HEK293 (cell line): ENCODE measurements around the gene ABCB9.

Experiments
- CTCF ChIA-PET: fragments of 350-600 bp; formaldehyde crosslinking; extraction: SDS; loops from one replicate; lab custom pipeline; 2021; ENCODE audit warnings: antibody characterized with exemption; lab: Yijun Ruan, JAX
- POLR2A ChIA-PET: fragments of 300-600 bp; formaldehyde crosslinking; extraction: SDS; loops from one replicate; lab custom pipeline; 2020; ENCODE audit warnings: antibody characterized with exemption, inconsistent platforms; lab: Yijun Ruan, JAX
- H3K27ac ChIP-seq: fragments of 200-500 bp; sonication (Bioruptor generic); 2 replicates; pipeline ENCODE4 v1.5.1; 2014; ENCODE audit warnings: low read depth, low read length, control low read depth, inconsistent platforms; ENCODE audit errors: extremely low read depth
- H3K36me3 ChIP-seq, 2 experiments: fragments of 200-500 bp in 1 of 2; sonication (Bioruptor generic) in 1 of 2; 1 replicate in 1 of 2; 2 replicates in 1 of 2; pipeline ENCODE4 v1.5.1; 2014 to 2017; ENCODE audit warnings: inconsistent platforms in 2 of 2, low read length in 2 of 2; ENCODE audit not compliant: control insufficient read depth in 2 of 2, insufficient read depth in 1 of 2
- H3K4me1 ChIP-seq: fragments of 200-500 bp; sonication (Bioruptor generic); 2 replicates; pipeline ENCODE4 v1.5.1; 2014; ENCODE audit warnings: mild to moderate bottlenecking, low read length, inconsistent platforms; ENCODE audit not compliant: control insufficient read depth, insufficient read depth
- H3K4me3 ChIP-seq: 2 replicates; pipeline ENCODE4 v1.5.1; 2011; ENCODE audit warnings: low read depth, mild to moderate bottlenecking, control low read depth, low read length, moderate library complexity
- H3K9me3 ChIP-seq: fragments of 200-500 bp; sonication (Bioruptor generic); 2 replicates; pipeline ENCODE4 v1.5.1; 2014; ENCODE audit warnings: low read depth, low read length, inconsistent platforms; ENCODE audit not compliant: control insufficient read depth, insufficient read depth
- CTCF ChIP-seq: fragments of 450-650 bp; formaldehyde crosslinking; IDR thresholded peaks from 2 replicates; pipeline ENCODE4 v1.5.1; 2016; ENCODE audit warnings: missing biosample characterization, missing genetic modification characterization
- HIC1 ChIP-seq: fragments of 450-650 bp; formaldehyde crosslinking; IDR thresholded peaks from 2 replicates; pipeline ENCODE4 v1.5.1; 2016; ENCODE audit warnings: missing biosample characterization, missing genetic modification characterization
- TSHZ1 ChIP-seq: fragments of 450-650 bp; formaldehyde crosslinking; IDR thresholded peaks from 2 replicates; pipeline ENCODE4 v1.5.1; 2016; ENCODE audit warnings: missing biosample characterization, missing genetic modification characterization, borderline replicate concordance
- ZBTB11 ChIP-seq: fragments of 450-650 bp; formaldehyde crosslinking; conservative IDR thresholded peaks from 2 replicates; pipeline ENCODE4 v1.5.1; 2016; ENCODE audit warnings: low read depth, missing biosample characterization, missing genetic modification characterization
- ZBTB17 ChIP-seq: fragments of 450-650 bp; formaldehyde crosslinking; IDR thresholded peaks from 2 replicates; pipeline ENCODE4 v1.5.1; 2016; ENCODE audit warnings: missing biosample characterization, missing genetic modification characterization
- ZBTB21 ChIP-seq: fragments of 450-650 bp; formaldehyde crosslinking; IDR thresholded peaks from 2 replicates; pipeline ENCODE4 v1.5.1; 2017; ENCODE audit warnings: missing biosample characterization, missing genetic modification characterization
- ZNF133 ChIP-seq: fragments of 450-650 bp; formaldehyde crosslinking; IDR thresholded peaks from 2 replicates; pipeline ENCODE4 v1.5.1; 2016; ENCODE audit warnings: missing biosample characterization, missing genetic modification characterization
- ZNF24 ChIP-seq: fragments of 450-650 bp; formaldehyde crosslinking; IDR thresholded peaks from 2 replicates; pipeline ENCODE4 v1.5.1; 2016; ENCODE audit warnings: missing biosample characterization, missing genetic modification characterization
- ZNF391 ChIP-seq: fragments of 450-650 bp; formaldehyde crosslinking; IDR thresholded peaks from 2 replicates; pipeline ENCODE4 v1.5.1; 2016; ENCODE audit warnings: low read depth, missing biosample characterization, missing genetic modification characterization, borderline replicate concordance
- ZNF513 ChIP-seq: fragments of 450-650 bp; IDR thresholded peaks from 2 replicates; pipeline ENCODE4 v1.5.1; 2018; ENCODE audit warnings: missing biosample characterization, missing genetic modification characterization
- ZNF600 ChIP-seq: fragments of 450-650 bp; formaldehyde crosslinking; IDR thresholded peaks from 2 replicates; pipeline ENCODE4 v1.5.1; 2016; ENCODE audit warnings: missing biosample characterization, missing genetic modification characterization
- ZNF626 ChIP-seq: fragments of 450-650 bp; sonication (Bioruptor Pico); formaldehyde crosslinking; IDR thresholded peaks from 2 replicates; pipeline ENCODE4 v1.5.1; 2018; ENCODE audit warnings: missing biosample characterization, missing genetic modification characterization, inconsistent platforms
- ZNF654 ChIP-seq: fragments of 450-650 bp; formaldehyde crosslinking; IDR thresholded peaks from 2 replicates; pipeline ENCODE4 v1.5.1; 2016; ENCODE audit warnings: low read depth, missing biosample characterization, missing genetic modification characterization
- ZNF660 ChIP-seq: fragments of 450-650 bp; IDR thresholded peaks from 2 replicates; pipeline ENCODE4 v1.5.1; 2018; ENCODE audit warnings: missing biosample characterization, mild to moderate bottlenecking, missing genetic modification characterization
- ZNF664 ChIP-seq: fragments of 450-650 bp; formaldehyde crosslinking; IDR thresholded peaks from 2 replicates; pipeline ENCODE4 v1.5.1; 2016; ENCODE audit warnings: missing biosample characterization, missing genetic modification characterization
- ZNF792 ChIP-seq: fragments of 450-650 bp; formaldehyde crosslinking; IDR thresholded peaks from 2 replicates; pipeline ENCODE4 v1.5.1; 2016; ENCODE audit warnings: missing biosample characterization, missing genetic modification characterization
- ZSCAN30 ChIP-seq: fragments of 450-650 bp; IDR thresholded peaks from 2 replicates; pipeline ENCODE4 v1.5.1; 2018; ENCODE audit warnings: missing biosample characterization, mild to moderate bottlenecking, missing genetic modification characterization, moderate library complexity

The ABCB9 gene

GRCh38 chr12:122955156-122955555, 11.1 kb downstream of the ABCB9 start (continued):
- TF ChIP-seq ZNF24 (tag by site-specific recombination), result no peak
- TF ChIP-seq, all 188 proteins: peak for 0

- TF ChIP-seq ZSCAN30 (tag by site-specific recombination), result peak; percentile 78
- TF ChIP-seq ZNF513, result no peak
- TF ChIP-seq ZNF24 (tag by site-specific recombination), result peak; percentile 45; the same call in 1 of the 2 replicates
- TF ChIP-seq ZNF600 (tag by site-specific recombination), result peak; percentile 74
- peak; percentile 97 for TF ChIP-seq ZNF664 (tag by site-specific recombination)
- no peak for TF ChIP-seq ZBTB21 (tag by site-specific recombination)
- peak; percentile 99 for TF ChIP-seq ZNF792 (tag by site-specific recombination)
- TF ChIP-seq ZBTB11 (tag by site-specific recombination), result no peak
- peak; percentile 94 for TF ChIP-seq ZNF654
- peak; percentile 90 for TF ChIP-seq CTCF
- 0 out of 2 replicates have a peak, but pooled peaks have one; percentile 30 for TF ChIP-seq ZNF391
- peak; percentile 71; the same call in 1 of the 2 replicates for TF ChIP-seq ZNF660 (tag by site-specific recombination)
- peak; percentile 36; the same call in 1 of the 2 replicates for TF ChIP-seq ZBTB17
- Histone ChIP-seq H3K4me3 (no peak overlapping the region), H3K36me3 (peaks cover 4 to 17% of the 10 kb centered on the region in 2 experiments; a peak in 2 of 3 replicates), H3K9me3 (no peaks in the 10 kb centered on the region), H3K4me1 (no peaks in the 10 kb centered on the region), H3K27ac (no peak overlapping the region)
- ChIA-PET POLR2A (interaction anchor here (0.9 to 1.0 kb wide), 2 partner anchors 14 to 22 kb away, joined by 4 read pairs; partner anchors contain the start of genes ABCB9 and OGFOD2), CTCF (interaction anchor here (0.5 to 9.3 kb wide), 28 partner anchors 9 to 315 kb away, joined by 3 to 105 read pairs (median 4); partner anchors contain the start of genes ABCB9 and DENR)
Observed at GRCh38 chr12:122951979-122952892, 14.0 kb downstream of the ABCB9 start.

GRCh38 chr12:122951406-122951805, 14.9 kb downstream of the ABCB9 start:
- TF ChIP-seq TSHZ1, result peak; percentile 10; the same call in 1 of the 2 replicates
- TF ChIP-seq ZNF133 (tag by site-specific recombination), result no peak
- TF ChIP-seq ZNF626 (tag by site-specific recombination), result no peak
- 0 out of 2 replicates have a peak, but pooled peaks have one; percentile 14 for TF ChIP-seq HIC1 (tag by site-specific recombination)
- no peaks in the 10 kb centered on the region for H3K4me1 ChIP-seq
- H3K9me3 ChIP-seq, result no peaks in the 10 kb centered on the region
- no peak overlapping the region for H3K4me3 ChIP-seq
- CTCF ChIA-PET, result interaction anchor here (0.7 to 9.3 kb wide), 6 partner anchors 73 to 227 kb away, joined by 3 to 105 read pairs (median 4); no protein-coding TSS in a partner anchor
- no peak overlapping the region for H3K27ac ChIP-seq
- POLR2A ChIA-PET, result no interaction called here
- H3K36me3 ChIP-seq, result peaks cover 0 to 14% of the 10 kb centered on the region in 2 experiments; a peak in 2 of 3 replicates
